B cell (primary cell): ENCODE measurements around the gene COTL1. TPM values are rescaled to one million over a fixed set of nuclear protein-coding genes. Genes with fewer than 3 reads are reported as not detected.

Source experiments
- ATAC-seq: fragments of 200-7000 bp; cut with Tn5 transposase; one replicate; pipeline ENCODE4 v1.10.0; 2021; ENCODE audit warnings: low read depth, mild to moderate bottlenecking, moderate number of reproducible peaks, moderate library complexity
- CTCF ChIA-PET: fragments of 350-600 bp; sonication (Branson Sonifier 250); formaldehyde crosslinking; loops from one replicate; lab custom pipeline; 2021; ENCODE audit warnings: antibody characterized with exemption, inconsistent platforms; lab: Charles Lee
- POLR2A ChIA-PET: fragments of 350-600 bp; sonication (Branson Sonifier 250); formaldehyde crosslinking; loops from one replicate; lab custom pipeline; 2021; ENCODE audit warnings: antibody characterized with exemption; lab: Charles Lee
- DNase-seq: peaks from one replicate; pipeline ENCODE4 v3.0.0; 2013
- H2AFZ ChIP-seq: 2 replicates; pipeline ENCODE4 v1.6.1; 2012; ENCODE audit warnings: mild to moderate bottlenecking, low read depth, low read length; ENCODE audit not compliant: insufficient read depth, poor library complexity, severe bottlenecking
- H3K27ac ChIP-seq, 2 donors: 1 replicate in 1 of 2; 2 replicates in 1 of 2; pipeline ENCODE4 v1.5.1; 2012 to 2013; ENCODE audit warnings: low read length in 2 of 2, mild to moderate bottlenecking in 2 of 2, moderate library complexity in 1 of 2
- H3K27me3 ChIP-seq, 4 experiments: fragments of 200-600 bp in 1 of 4; sonication (generic) in 1 of 4; replicated peaks in 1 of 4; 1 replicate in 2 of 4; 2 replicates in 2 of 4; pipeline versions ENCODE4 v1.6.1 to v1.7.0; 2013 to 2016; ENCODE audit warnings: low read length in 3 of 4, mild to moderate bottlenecking in 2 of 4, mixed read lengths in 1 of 4, moderate library complexity in 1 of 4; ENCODE audit not compliant: insufficient read depth in 4 of 4, control insufficient read depth in 3 of 4; ENCODE audit errors: control extremely low read depth in 1 of 4
- H3K36me3 ChIP-seq, 2 experiments: replicated peaks in 1 of 2; 1 replicate in 1 of 2; 2 replicates in 1 of 2; pipeline versions ENCODE4 v1.6.1 to v1.7.1; 2013; ENCODE audit warnings: low read length in 1 of 2; ENCODE audit not compliant: insufficient read depth in 2 of 2, control insufficient read depth in 1 of 2; ENCODE audit errors: control extremely low read depth in 1 of 2, extremely low read depth in 1 of 2
- H3K4me1 ChIP-seq, 2 donors: fragments of 200-600 bp in 1 of 2; sonication (generic) in 1 of 2; 1 replicate in 1 of 2; 2 replicates in 1 of 2; pipeline versions ENCODE4 v1.5.1 to v1.6.1; 2013 to 2017; ENCODE audit warnings: low read length in 2 of 2; ENCODE audit not compliant: control insufficient read depth in 2 of 2, insufficient read depth in 2 of 2
- H3K4me2 ChIP-seq: replicated peaks from 2 replicates; pipeline ENCODE3; 2012; ENCODE audit warnings: mild to moderate bottlenecking, low read depth, low read length; ENCODE audit not compliant: poor library complexity, severe bottlenecking
- H3K4me3 ChIP-seq, 5 experiments: fragments of 200-600 bp in 1 of 5; sonication (generic) in 1 of 5; 1 replicate in 3 of 5; 2 replicates in 2 of 5; pipeline versions ENCODE4 v1.5.1 to v1.7.0; 2011 to 2016; ENCODE audit warnings: low read length in 4 of 5, mild to moderate bottlenecking in 4 of 5, low read depth in 2 of 5, control low read depth in 1 of 5, moderate library complexity in 1 of 5; ENCODE audit not compliant: insufficient read depth in 1 of 5; ENCODE audit errors: control extremely low read depth in 1 of 5, extremely low read depth in 1 of 5
- H3K79me2 ChIP-seq: fragments of 200-600 bp; sonication (generic); one replicate; pipeline ENCODE4 v1.6.0; 2016; ENCODE audit warnings: low read length; ENCODE audit not compliant: control insufficient read depth, insufficient read depth
- H3K9ac ChIP-seq: fragments of 200-600 bp; sonication (generic); 2 replicates; pipeline ENCODE4 v1.6.1; 2017; ENCODE audit warnings: mild to moderate bottlenecking, low read length, moderate library complexity
- H3K9me3 ChIP-seq, 3 donors: one replicate each; pipeline versions ENCODE4 v1.6.1 to v1.7.1; 2013; ENCODE audit warnings: low read length in 2 of 3; ENCODE audit not compliant: control insufficient read depth in 2 of 3, insufficient read depth in 1 of 3; ENCODE audit errors: control extremely low read depth in 1 of 3
- H4K20me1 ChIP-seq: 2 replicates; pipeline ENCODE4 v1.6.0; 2012; ENCODE audit warnings: mild to moderate bottlenecking, low read length; ENCODE audit not compliant: insufficient read depth, control insufficient read depth, poor library complexity, severe bottlenecking
- H3K27ac Mint-ChIP-seq: one replicate; pipeline ENCODE4 v1.8.0; 2021; ENCODE audit warnings: mixed read lengths
- H3K27me3 Mint-ChIP-seq: one replicate; pipeline ENCODE4 v1.8.0; 2021; ENCODE audit warnings: mixed read lengths
- H3K4me1 Mint-ChIP-seq: one replicate; pipeline ENCODE4 v1.8.0; 2021; ENCODE audit warnings: mixed read lengths
- H3K4me3 Mint-ChIP-seq: one replicate; pipeline ENCODE4 v1.8.0; 2021; ENCODE audit warnings: mixed read lengths
- H3K9me3 Mint-ChIP-seq: one replicate; pipeline ENCODE4 v1.8.0; 2022; ENCODE audit warnings: mixed read lengths; ENCODE audit not compliant: insufficient read depth
- CTCF ChIP-seq: fragments of 200-600 bp; IDR thresholded peaks from one replicate; pipeline ENCODE4 v1.8.0; 2022; ENCODE audit warnings: antibody characterized with exemption, mild to moderate bottlenecking
- EZH2 ChIP-seq: IDR thresholded peaks from 2 replicates; pipeline ENCODE4 v1.6.1; 2012; ENCODE audit warnings: borderline replicate concordance, low read depth, mild to moderate bottlenecking, moderate library complexity, low read length; ENCODE audit not compliant: insufficient read depth, poor library complexity, severe bottlenecking
- WGBS: methylation state at CpG from one replicate; pipeline ENCODE4 v1.1.5; 2013; ENCODE audit warnings: missing lambda C conversion rate; ENCODE audit not compliant: insufficient coverage; 5-methylcytosine and 5-hydroxymethylcytosine counted together
- intact Hi-C: fragments of 100-400 bp; cut with micrococcal nuclease; formaldehyde crosslinking; loops from one replicate; pipeline ENCODE4 v1.10.0; 2022
- polyA plus RNA-seq: library from polyadenylated mRNA; depleted of rRNA; stranded (reverse); fragments of >200 nt; gene quantifications from 2 replicates; pipeline ENCODE4 v1.2.3, GENCODE V29; 2012
- total RNA-seq, 2 donors: library from RNA; stranded (reverse); fragments of 120-200 nt in 1 of 2; gene quantifications; 1 replicate in 1 of 2; 2 replicates in 1 of 2; pipeline versions ENCODE4 v1.2.3 to v1.2.4, GENCODE V29; 2013 to 2022

Gene COTL1
- total and polyA plus RNA-seq, 2 donors (not counting 1 experiment from before 2014, with no cell fraction given), result 158 to 264 TPM

- no peak overlapping the region for H3K4me3 Mint-ChIP-seq
- no peak for DNase-seq
- Histone ChIP-seq H4K20me1 (peaks cover 80% of the 10 kb centered on the region), H2AFZ (no peak overlapping the region), H3K27me3 (no peaks in the 10 kb centered on the region), H3K27ac (no peak overlapping the region), H3K4me2 (no peak overlapping the region), H3K4me1 (peaks cover 9 to 58% of the 10 kb centered on the region in 2 donors), H3K9me3 (peaks cover 0 to 18% (median 9%) of the 10 kb centered on the region in 3 donors), H3K9ac (no peak overlapping the region), H3K36me3 (peaks cover 0 to 77% of the 10 kb centered on the region in 2 experiments), H3K4me3 (no peak overlapping the region), H3K79me2 (peaks cover 97% of the 10 kb centered on the region)
- no peak for ATAC-seq
- WGBS, result 96% methylated on average over 14 of the region's 14 CpGs
- peaks cover 5% of the 10 kb centered on the region for H3K9me3 Mint-ChIP-seq
- no peaks in the 10 kb centered on the region for H3K27me3 Mint-ChIP-seq
- TF ChIP-seq CTCF, result no peak
- ChIA-PET POLR2A (no interaction called here), CTCF (interaction anchor here (0.6 to 1.5 kb wide), 3 partner anchors 20 to 46 kb away, joined by 3 to 4 read pairs (median 3); no protein-coding TSS in a partner anchor)
- intact Hi-C loops, result no loop called here
- H3K27ac Mint-ChIP-seq, result peak overlapping the region; percentile 32
- peaks cover 53% of the 10 kb centered on the region for H3K4me1 Mint-ChIP-seq
Measured at GRCh38 chr16:84570739-84571403, 47.0 kb downstream of the COTL1 start.

DNA sequence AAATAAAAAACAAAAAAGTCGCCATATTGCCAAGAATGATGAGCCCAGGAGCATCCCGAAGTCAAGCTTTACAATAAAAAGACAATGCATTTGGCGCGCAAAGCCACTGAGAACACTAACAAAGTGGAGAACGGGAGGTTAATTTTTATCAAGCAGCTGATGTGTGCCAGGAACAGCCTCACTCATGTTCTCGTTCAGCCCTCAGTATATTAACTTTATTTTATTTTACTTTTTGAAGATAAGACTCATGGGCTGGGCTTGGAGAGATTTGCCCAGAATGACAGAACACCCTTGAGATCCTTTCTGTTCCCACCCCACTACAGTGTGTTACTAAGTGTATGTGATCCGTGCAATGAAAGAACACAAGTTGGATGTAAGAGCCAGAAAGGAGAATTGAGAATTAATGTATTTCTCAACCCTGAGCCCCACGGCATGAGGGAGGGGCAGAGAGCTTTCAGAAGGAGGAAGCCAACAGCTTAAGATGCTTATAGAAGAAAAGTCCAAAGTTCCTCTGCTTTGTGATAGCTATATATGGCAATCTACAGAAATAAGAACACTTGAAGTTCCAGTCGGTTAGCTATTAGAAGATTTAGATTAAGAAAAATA is 48.4 kb downstream of the COTL1 start:
- peak overlapping the region; percentile 16 for H3K4me2 ChIP-seq
- H3K27me3 ChIP-seq, result no peaks in the 10 kb centered on the region
- H3K79me2 ChIP-seq, result peaks cover 85% of the 10 kb centered on the region
- ATAC-seq, result no peak
- H3K27me3 Mint-ChIP-seq, result no peaks in the 10 kb centered on the region
- H3K4me1 Mint-ChIP-seq, result peaks cover 49% of the 10 kb centered on the region
- CTCF ChIA-PET, result interaction anchor here (0.8 to 1.5 kb wide), 9 partner anchors 8 to 169 kb away, joined by 3 to 6 read pairs (median 3); no protein-coding TSS in a partner anchor
- peak; percentile 51 for DNase-seq
- H3K9me3 Mint-ChIP-seq, result peaks cover 5% of the 10 kb centered on the region
- POLR2A ChIA-PET, result interaction anchor here (0.6 to 0.7 kb wide), 3 partner anchors 47 to 723 kb away, joined by 3 to 9 read pairs (median 5); no protein-coding TSS in a partner anchor
- no peak overlapping the region for H3K4me3 Mint-ChIP-seq
- H3K36me3 ChIP-seq, result peaks cover 0 to 80% of the 10 kb centered on the region in 2 experiments
- peaks cover 70% of the 10 kb centered on the region for H4K20me1 ChIP-seq
- peak overlapping the region; percentile 11 for H3K27ac Mint-ChIP-seq
- peaks cover 9 to 48% of the 10 kb centered on the region in 2 donors for H3K4me1 ChIP-seq
- no peak overlapping the region for H3K4me3 ChIP-seq
- no peak overlapping the region for H2AFZ ChIP-seq
- peak overlapping the region in 1 of 2 donors; percentile 59 for H3K27ac ChIP-seq
- intact Hi-C loops, result no loop called here
- TF ChIP-seq CTCF, result no peak
- TF ChIP-seq EZH2, result no peak
- no peak overlapping the region for H3K9ac ChIP-seq
- 93% methylated on average over 3 of the region's 9 CpGs for WGBS
- peaks cover 0 to 18% (median 9%) of the 10 kb centered on the region in 3 donors for H3K9me3 ChIP-seq
